NT2/D1 (cell line): ENCODE results near the gene NUTM2F.
"Not testable (repeated sequence)": the region's sequence is repeated elsewhere in the genome, so short reads cannot be mapped to it uniquely, and the experiment has no call there.

ENCODE experiments used
- DNase-seq: peaks from one replicate; pipeline ENCODE4 v3.0.0-alpha.2; 2011; ENCODE audit warnings: low read depth, low spot score
- H3K27me3 ChIP-seq: 2 replicates; pipeline ENCODE4 v1.6.0; 2011; ENCODE audit warnings: mild to moderate bottlenecking; ENCODE audit not compliant: insufficient read length, insufficient read depth
- H3K36me3 ChIP-seq: 2 replicates; pipeline ENCODE4 v1.6.1; 2011; ENCODE audit warnings: mild to moderate bottlenecking, low read length, mixed read lengths; ENCODE audit not compliant: insufficient read depth, insufficient read length
- H3K4me1 ChIP-seq: 2 replicates; pipeline ENCODE4 v1.5.1; 2011; ENCODE audit not compliant: insufficient read depth, insufficient read length
- H3K4me3 ChIP-seq: 2 replicates; pipeline ENCODE4 v1.5.1; 2011; ENCODE audit warnings: low read depth; ENCODE audit not compliant: insufficient read length
- H3K9ac ChIP-seq: 2 replicates; pipeline ENCODE4 v1.6.0; 2011; ENCODE audit warnings: low read depth; ENCODE audit not compliant: insufficient read length
- H3K9me3 ChIP-seq: 2 replicates; pipeline ENCODE4 v1.5.1; 2011; ENCODE audit warnings: mild to moderate bottlenecking, low read length; ENCODE audit not compliant: insufficient read depth
- SUZ12 ChIP-seq: IDR thresholded peaks from 2 replicates; pipeline ENCODE4 v1.6.1; 2011; ENCODE audit not compliant: insufficient read length, insufficient read depth; ENCODE audit errors: extremely low read depth
- YY1 ChIP-seq: IDR thresholded peaks from 2 replicates; pipeline ENCODE4 v1.6.1; 2011; ENCODE audit not compliant: insufficient read length, insufficient read depth
- ZNF274 ChIP-seq: IDR thresholded peaks from 2 replicates; pipeline ENCODE4 v1.6.1; 2011; ENCODE audit warnings: mild to moderate bottlenecking, low read depth, low read length

The NUTM2F gene

DNA sequence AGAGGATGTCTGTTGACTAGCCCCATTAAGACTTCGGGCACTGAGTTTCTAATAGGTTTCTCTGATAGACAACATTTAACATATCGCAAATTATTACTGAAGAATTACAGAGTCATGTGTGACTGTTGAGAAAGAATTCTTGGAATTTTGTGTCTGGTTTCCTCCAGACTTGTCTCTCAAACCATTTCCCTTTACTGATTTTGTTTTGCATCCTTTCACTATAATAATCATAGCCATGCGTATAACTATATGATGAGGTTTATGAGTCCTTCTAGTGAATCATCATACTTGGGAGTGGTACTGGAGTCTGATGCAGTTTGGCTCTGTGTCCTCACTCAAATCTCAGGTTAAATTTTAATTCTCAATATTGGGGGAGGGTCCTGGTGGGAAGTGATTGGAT lies 42.3 kb downstream of the NUTM2F start:
- DNase-seq: no peak
- peaks cover 12% of the 10 kb centered on the region for H3K36me3 ChIP-seq
- TF ChIP-seq SUZ12 (no peak), YY1 (no peak), ZNF274 (no peak)
- no peaks in the 10 kb centered on the region for H3K4me1 ChIP-seq
- H3K27me3 ChIP-seq: no peaks in the 10 kb centered on the region
- H3K9ac ChIP-seq: no peak overlapping the region
- H3K9me3 ChIP-seq: 0 out of 2 replicates have a peak, but pooled peaks cover 4% of the 10 kb centered on the region
- no peak overlapping the region for H3K4me3 ChIP-seq

GRCh38 chr9:94281101-94281500 lies 47.3 kb downstream of the NUTM2F start:
- H3K9ac ChIP-seq: no peak overlapping the region
- H3K9me3 ChIP-seq: peaks cover 29% of the 10 kb centered on the region
- H3K4me3 ChIP-seq: no peak overlapping the region
- DNase-seq: no peak
- no peaks in the 10 kb centered on the region for H3K4me1 ChIP-seq
- H3K27me3 ChIP-seq: no peaks in the 10 kb centered on the region
- H3K36me3 ChIP-seq: peaks cover 25% of the 10 kb centered on the region
- TF ChIP-seq ZNF274: no peak

DNA sequence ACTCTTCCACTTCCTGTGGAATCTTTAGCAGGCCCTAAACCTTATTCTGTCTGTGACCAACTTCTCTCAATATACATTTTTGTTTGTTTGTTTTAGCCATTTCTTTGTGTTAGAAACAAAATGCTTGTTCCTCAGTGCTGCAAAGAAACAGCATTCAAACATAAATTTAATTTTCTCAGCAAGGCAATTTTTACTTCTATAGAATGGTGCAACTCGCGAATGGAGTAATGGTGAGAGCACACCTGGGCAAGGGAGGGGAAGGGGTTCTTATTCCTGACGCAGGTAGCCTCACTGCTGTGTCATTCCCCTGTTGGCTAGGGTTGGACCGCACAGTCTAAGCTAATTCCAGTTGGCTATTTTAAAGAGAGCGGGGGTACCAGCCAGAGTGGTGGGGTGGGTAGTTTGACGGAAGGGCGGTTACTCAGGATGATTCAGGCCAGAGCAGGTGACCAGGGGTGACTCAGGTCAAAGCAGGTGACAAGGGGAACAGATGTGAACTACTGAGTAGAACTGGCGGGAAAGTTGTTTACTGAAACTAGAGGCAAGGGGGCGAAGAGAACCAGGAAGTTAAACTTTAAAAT lies 47.9 kb downstream of the NUTM2F start:
- peaks cover 29% of the 10 kb centered on the region for H3K9me3 ChIP-seq
- no peaks in the 10 kb centered on the region for H3K27me3 ChIP-seq
- no peak for TF ChIP-seq ZNF274
- no peak for TF ChIP-seq SUZ12
- no peak for TF ChIP-seq YY1
- DNase-seq: no peak
- H3K9ac ChIP-seq: no peak overlapping the region
- no peaks in the 10 kb centered on the region for H3K4me1 ChIP-seq
- no peak overlapping the region for H3K4me3 ChIP-seq
- peaks cover 25% of the 10 kb centered on the region for H3K36me3 ChIP-seq

DNA sequence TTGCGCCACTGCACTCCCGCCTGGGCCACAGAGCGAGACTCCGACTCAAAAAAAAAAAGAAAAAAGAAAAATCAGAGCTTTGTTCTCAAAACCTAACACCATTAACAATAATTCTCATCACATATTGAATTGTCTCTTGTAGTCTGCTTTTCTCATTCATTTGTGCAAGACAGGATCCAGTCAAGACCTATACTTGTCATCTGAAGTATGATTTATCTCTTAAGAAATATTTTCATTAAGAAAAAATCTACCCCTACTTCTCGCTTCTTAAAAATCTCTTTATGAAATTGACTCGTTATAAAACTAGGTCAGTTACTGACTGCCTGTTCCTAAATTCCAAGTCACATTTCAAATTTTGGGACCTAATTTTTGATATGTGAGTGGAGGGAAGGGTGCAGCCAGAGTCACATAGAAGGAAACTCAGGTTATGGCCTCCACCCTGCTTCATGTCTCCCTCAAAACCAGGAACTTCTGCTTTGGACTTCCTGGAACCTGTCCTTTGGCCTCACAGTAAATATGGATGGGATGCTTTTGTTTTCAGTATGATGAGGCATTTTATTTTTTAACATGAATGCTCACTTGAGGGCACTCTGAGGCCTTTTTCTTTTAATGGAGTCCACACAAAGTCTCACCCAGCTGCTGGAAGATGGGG lies 50.4 kb downstream of the NUTM2F start:
- Histone ChIP-seq H3K4me3 (no peak overlapping the region), H3K9me3 (peaks cover 29% of the 10 kb centered on the region), H3K9ac (no peak overlapping the region), H3K27me3 (no peaks in the 10 kb centered on the region), H3K4me1 (no peaks in the 10 kb centered on the region), H3K36me3 (peaks cover 25% of the 10 kb centered on the region)
- no peak for TF ChIP-seq ZNF274
- TF ChIP-seq SUZ12: no peak
- no peak for TF ChIP-seq YY1
- no peak for DNase-seq

DNA sequence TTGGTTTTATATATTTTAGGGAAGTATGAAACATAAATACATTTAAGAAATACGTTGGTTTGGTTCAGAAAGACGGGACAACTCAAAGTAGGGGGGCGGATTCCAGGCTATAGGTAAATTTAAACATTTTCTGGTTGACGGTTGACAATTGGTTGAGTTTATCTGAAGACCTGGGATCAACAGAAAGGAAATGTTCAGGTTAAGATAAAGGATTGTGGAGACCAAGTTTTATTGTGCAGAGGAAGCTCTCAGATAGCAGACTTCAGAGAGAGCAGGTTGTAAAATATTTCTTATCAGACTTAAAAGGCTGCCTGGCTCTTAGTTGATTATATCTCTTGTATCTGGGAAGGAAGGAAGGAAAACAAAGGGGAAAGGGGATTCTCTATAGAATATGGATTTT lies 51.4 kb downstream of the NUTM2F start:
- H3K4me3 ChIP-seq, H3K27me3 ChIP-seq, H3K9ac ChIP-seq, DNase-seq, H3K4me1 ChIP-seq: not testable (repeated sequence)
- Histone ChIP-seq H3K9me3 (peaks cover 29% of the 10 kb centered on the region), H3K36me3 (peaks cover 25% of the 10 kb centered on the region)

- no peaks in the 10 kb centered on the region for H3K4me1 ChIP-seq
- H3K4me3 ChIP-seq: no peak overlapping the region
- no peaks in the 10 kb centered on the region for H3K27me3 ChIP-seq
- H3K36me3 ChIP-seq: peaks cover 3% of the 10 kb centered on the region
- no peak overlapping the region for H3K9ac ChIP-seq
- no peak for TF ChIP-seq SUZ12
- TF ChIP-seq ZNF274: no peak
- no peak for TF ChIP-seq YY1
- H3K9me3 ChIP-seq: peaks cover 14% of the 10 kb centered on the region; the same call in 1 of the 2 replicates
- DNase-seq: no peak
These were observed 58.4 kb downstream of the NUTM2F start for GRCh38 chr9:94270009-94270408.

DNA sequence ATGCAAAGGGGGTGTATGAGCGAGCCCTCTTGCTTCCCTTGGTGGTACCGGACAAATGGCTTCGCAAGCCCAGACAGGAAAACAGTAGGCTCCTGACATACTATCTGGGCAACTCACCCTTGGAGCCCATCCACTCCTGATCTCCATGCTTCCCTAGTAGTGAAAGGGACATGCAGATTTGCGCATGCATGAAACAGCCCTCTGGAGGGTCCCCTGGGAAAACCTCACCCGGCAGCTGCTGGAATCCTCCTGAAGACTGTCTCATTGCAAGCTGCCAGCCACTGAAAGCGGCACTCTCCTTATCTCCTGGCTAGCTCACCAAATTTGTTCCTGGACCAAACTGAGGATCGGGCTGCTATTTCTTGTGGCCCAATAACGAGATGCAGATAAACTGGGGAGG lies 59.2 kb downstream of the NUTM2F start:
- Histone ChIP-seq H3K36me3 (peaks cover 5% of the 10 kb centered on the region), H3K9me3 (peaks cover 14% of the 10 kb centered on the region; the same call in 1 of the 2 replicates), H3K9ac (no peak overlapping the region), H3K4me1 (no peaks in the 10 kb centered on the region), H3K27me3 (no peaks in the 10 kb centered on the region), H3K4me3 (no peak overlapping the region)
- TF ChIP-seq YY1 (no peak), SUZ12 (no peak), ZNF274 (no peak)
- DNase-seq: no peak
